Trophoblast cell (in vitro differentiated cells and primary cell): ENCODE results near the gene HBA1.
A peak's percentile ranks its signal among the peaks of the same experiment; 100 is the strongest.
"Not testable (repeated sequence)": the region's sequence is repeated elsewhere in the genome, so short reads cannot be mapped to it uniquely, and the experiment has no call there.

Source experiments
- DNase-seq, 2 donors: peaks; one replicate each; pipeline ENCODE4 v3.0.0-alpha.2; 2016
- H2AFZ ChIP-seq: 2 replicates; pipeline ENCODE4 v1.6.1; 2013; ENCODE audit warnings: low read length, moderate library complexity, mild to moderate bottlenecking; ENCODE audit not compliant: insufficient read depth, poor library complexity
- H2AK5ac ChIP-seq: 2 replicates; pipeline ENCODE4 v1.6.1; 2013; ENCODE audit warnings: mild to moderate bottlenecking, low read length
- H2BK120ac ChIP-seq: 2 replicates; pipeline ENCODE4 v1.6.1; 2013; ENCODE audit warnings: low read length, mild to moderate bottlenecking, moderate library complexity; ENCODE audit not compliant: insufficient read depth, poor library complexity
- H2BK12ac ChIP-seq: 2 replicates; pipeline ENCODE4 v1.6.1; 2013; ENCODE audit warnings: mild to moderate bottlenecking, low read length, moderate library complexity
- H2BK5ac ChIP-seq: 2 replicates; pipeline ENCODE4 v1.6.1; 2013; ENCODE audit warnings: low read length, low read depth, moderate library complexity, mild to moderate bottlenecking; ENCODE audit not compliant: poor library complexity
- H3K14ac ChIP-seq: 2 replicates; pipeline ENCODE4 v1.6.1; 2013; ENCODE audit warnings: mild to moderate bottlenecking, low read length
- H3K18ac ChIP-seq: 2 replicates; pipeline ENCODE4 v1.6.1; 2013; ENCODE audit warnings: mild to moderate bottlenecking, low read length
- H3K23ac ChIP-seq: 2 replicates; pipeline ENCODE4 v1.6.1; 2013; ENCODE audit warnings: low read length
- H3K27ac ChIP-seq: 2 replicates; pipeline ENCODE4 v1.5.1; 2013; ENCODE audit warnings: low read depth, mild to moderate bottlenecking, inconsistent platforms, low read length, moderate library complexity
- H3K27me3 ChIP-seq: 2 replicates; pipeline ENCODE4 v1.6.1; 2013; ENCODE audit warnings: inconsistent platforms, mild to moderate bottlenecking, low read length, moderate library complexity; ENCODE audit not compliant: insufficient read depth
- H3K36me3 ChIP-seq, 2 experiments: 1 replicate in 1 of 2; 2 replicates in 1 of 2; pipeline ENCODE4 v1.6.1; 2013; ENCODE audit warnings: low read length in 2 of 2, mild to moderate bottlenecking in 2 of 2, moderate library complexity in 1 of 2; ENCODE audit not compliant: insufficient read depth in 2 of 2, control insufficient read depth in 1 of 2
- H3K4ac ChIP-seq: 2 replicates; pipeline ENCODE4 v1.6.1; 2013; ENCODE audit warnings: low read depth, mild to moderate bottlenecking, low read length, moderate library complexity
- H3K4me1 ChIP-seq, 2 experiments: 1 replicate in 1 of 2; 2 replicates in 1 of 2; pipeline ENCODE4 v1.6.1; 2013; ENCODE audit warnings: low read length in 2 of 2, mild to moderate bottlenecking in 2 of 2, moderate library complexity in 1 of 2; ENCODE audit not compliant: insufficient read depth in 2 of 2, control insufficient read depth in 1 of 2
- H3K4me2 ChIP-seq: 2 replicates; pipeline ENCODE4 v1.6.1; 2013; ENCODE audit warnings: inconsistent platforms, mild to moderate bottlenecking, low read length, moderate library complexity
- H3K4me3 ChIP-seq: 2 replicates; pipeline ENCODE4 v1.5.1; 2013; ENCODE audit warnings: mild to moderate bottlenecking, low read depth, low read length, inconsistent platforms
- H3K79me1 ChIP-seq: one replicate; pipeline ENCODE4 v1.6.1; 2013; ENCODE audit warnings: low read length
- H3K79me2 ChIP-seq: 2 replicates; pipeline ENCODE4 v1.6.1; 2013; ENCODE audit warnings: low read length, mild to moderate bottlenecking; ENCODE audit not compliant: control insufficient read depth, insufficient read depth, poor library complexity
- H3K9ac ChIP-seq: 2 replicates; pipeline ENCODE4 v1.6.1; 2013; ENCODE audit warnings: mild to moderate bottlenecking, low read length
- H3K9me3 ChIP-seq: 2 replicates; pipeline ENCODE4 v1.6.1; 2013; ENCODE audit warnings: low read depth, mild to moderate bottlenecking, control low read depth, inconsistent platforms, low read length; ENCODE audit not compliant: insufficient read depth
- H4K12ac ChIP-seq: 2 replicates; pipeline ENCODE4 v1.6.1; 2013; ENCODE audit warnings: low read depth, mild to moderate bottlenecking, low read length, moderate library complexity
- H4K8ac ChIP-seq: 2 replicates; pipeline ENCODE4 v1.6.1; 2013; ENCODE audit warnings: low read depth, mild to moderate bottlenecking, low read length, moderate library complexity
- H4K91ac ChIP-seq: one replicate; pipeline ENCODE4 v1.6.1; 2013; ENCODE audit warnings: low read depth, mild to moderate bottlenecking, low read length, moderate library complexity
- WGBS: extraction: QIAGEN DNeasy Blood & Tissue Kit; methylation state at CpG from one replicate; pipeline ENCODE4 v1.1.7; 2013; ENCODE audit warnings: missing lambda C conversion rate; ENCODE audit not compliant: insufficient read length, insufficient coverage; ENCODE audit errors: extremely low coverage; 5-methylcytosine and 5-hydroxymethylcytosine counted together

The HBA1 gene

GRCh38 chr16:164134-164823 is 12.2 kb upstream of the HBA1 start:
- H2AK5ac ChIP-seq, H3K4me1 ChIP-seq, H4K12ac ChIP-seq, H3K36me3 ChIP-seq, H3K79me1 ChIP-seq, H3K27ac ChIP-seq, H3K4me3 ChIP-seq, H3K4me2 ChIP-seq, H3K79me2 ChIP-seq, H3K14ac ChIP-seq, DNase-seq, H3K9ac ChIP-seq, H2AFZ ChIP-seq, H3K23ac ChIP-seq, H3K18ac ChIP-seq, H4K91ac ChIP-seq, H4K8ac ChIP-seq, H3K9me3 ChIP-seq, H3K4ac ChIP-seq, H2BK12ac ChIP-seq, H2BK120ac ChIP-seq, H2BK5ac ChIP-seq: not testable (repeated sequence)
- peaks cover 48% of the 10 kb centered on the region for H3K27me3 ChIP-seq
- no CpG with 5 or more reads among the region's 80 CpGs for WGBS

GRCh38 chr16:164827-165538 is 11.5 kb upstream of the HBA1 start:
- Histone ChIP-seq H4K8ac (no peak overlapping the region), H3K79me2 (no peaks in the 10 kb centered on the region), H3K27ac (no peak overlapping the region), H4K91ac (no peak overlapping the region), H3K4me1 (no peaks in the 10 kb centered on the region), H2AK5ac (no peak overlapping the region), H2BK120ac (no peak overlapping the region), H4K12ac (no peak overlapping the region), H2AFZ (no peak overlapping the region), H3K4me2 (no peak overlapping the region), H3K23ac (no peak overlapping the region), H3K36me3 (no peaks in the 10 kb centered on the region), H2BK5ac (no peak overlapping the region), H3K9me3 (peaks cover 8% of the 10 kb centered on the region), H3K4me3 (no peak overlapping the region), H3K9ac (no peak overlapping the region), H3K4ac (no peak overlapping the region), H3K27me3 (peaks cover 48% of the 10 kb centered on the region), H2BK12ac (no peak overlapping the region), H3K18ac (no peak overlapping the region), H3K79me1 (no peaks in the 10 kb centered on the region), H3K14ac (no peak overlapping the region)
- DNase-seq, result no peak
- WGBS, result no CpG with 5 or more reads among the region's 77 CpGs

GRCh38 chr16:165539-166374 is 10.7 kb upstream of the HBA1 start, which contains the start of gene HBM:
HBM (plus strand) TSS chr16:165978; CDS start chr16:165998, 20 bp downstream.
- Histone ChIP-seq H4K12ac (no peak within 1 kb of the TSS), H3K27me3 (peaks cover 48% of the 10 kb centered on the region), H3K23ac (no peak within 1 kb of the TSS), H3K14ac (no peak within 1 kb of the TSS), H3K36me3 (no peaks in the 10 kb centered on the region), H3K79me2 (no peaks in the 10 kb centered on the region), H2AFZ (no peak within 1 kb of the TSS), H2BK5ac (no peak within 1 kb of the TSS), H3K4ac (no peak within 1 kb of the TSS), H3K4me2 (no peak within 1 kb of the TSS), H3K4me1 (no peaks in the 10 kb centered on the region), H3K27ac (no peak within 1 kb of the TSS), H2BK120ac (no peak within 1 kb of the TSS), H2AK5ac (no peak within 1 kb of the TSS), H3K18ac (no peak within 1 kb of the TSS), H3K4me3 (peak within 1 kb of the TSS; percentile 13), H4K91ac (no peak within 1 kb of the TSS), H3K79me1 (no peaks in the 10 kb centered on the region), H4K8ac (no peak within 1 kb of the TSS), H3K9ac (no peak within 1 kb of the TSS), H2BK12ac (no peak within 1 kb of the TSS), H3K9me3 (peaks cover 8% of the 10 kb centered on the region)
- DNase-seq, result no peak
- no CpG with 5 or more reads among the region's 75 CpGs for WGBS

- Histone ChIP-seq H2BK120ac (no peak overlapping the region), H3K23ac (no peak overlapping the region), H3K9ac (no peak overlapping the region), H3K36me3 (no peaks in the 10 kb centered on the region), H3K79me1 (no peaks in the 10 kb centered on the region), H3K27ac (no peak overlapping the region), H4K8ac (no peak overlapping the region), H2AK5ac (no peak overlapping the region), H3K4ac (no peak overlapping the region), H3K9me3 (peaks cover 8% of the 10 kb centered on the region), H2AFZ (no peak overlapping the region), H2BK5ac (no peak overlapping the region), H3K4me2 (no peak overlapping the region), H2BK12ac (no peak overlapping the region), H3K79me2 (no peaks in the 10 kb centered on the region), H4K12ac (no peak overlapping the region), H3K4me1 (no peaks in the 10 kb centered on the region), H3K18ac (no peak overlapping the region), H3K27me3 (peaks cover 50% of the 10 kb centered on the region), H3K14ac (no peak overlapping the region), H4K91ac (no peak overlapping the region), H3K4me3 (peak overlapping the region; percentile 13)
- no peak for DNase-seq
- no CpG with 5 or more reads among the region's 45 CpGs for WGBS
Observed at GRCh38 chr16:166375-167121, 9.9 kb upstream of the HBA1 start.
